ENCODE data around the gene DTNBP1.

The DTNBP1 gene

DNA sequence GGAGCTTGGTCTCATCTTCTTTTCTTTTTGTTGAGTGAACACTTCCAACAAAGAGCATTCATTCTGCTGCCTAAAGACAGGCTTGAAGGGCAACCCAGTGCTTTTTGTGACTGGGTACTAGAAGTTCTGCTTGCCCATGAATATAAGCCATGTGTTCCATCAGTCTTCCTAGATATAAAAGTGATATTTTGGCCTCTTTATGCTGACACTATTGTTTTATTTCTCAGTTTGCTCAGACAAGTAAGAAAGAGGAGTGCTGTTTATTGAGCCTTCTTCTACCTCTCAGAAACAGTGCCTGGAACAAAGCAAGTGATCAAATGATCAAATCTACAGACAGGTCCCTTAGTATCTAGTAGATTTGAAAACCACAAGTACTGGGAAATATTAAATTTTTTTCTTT, 2.4 kb upstream of the DTNBP1 start:
- peaks cover 7% of the 10 kb centered on the region for H3K36me3 Mint-ChIP-seq (ENCODE audit: low read depth)
- peaks cover 28% of the 10 kb centered on the region for H3K27me3 Mint-ChIP-seq (ENCODE audit: low read depth, poor library complexity)
- H3K27ac Mint-ChIP-seq: no peak overlapping the region
- TF ChIP-seq, protein P1, sequence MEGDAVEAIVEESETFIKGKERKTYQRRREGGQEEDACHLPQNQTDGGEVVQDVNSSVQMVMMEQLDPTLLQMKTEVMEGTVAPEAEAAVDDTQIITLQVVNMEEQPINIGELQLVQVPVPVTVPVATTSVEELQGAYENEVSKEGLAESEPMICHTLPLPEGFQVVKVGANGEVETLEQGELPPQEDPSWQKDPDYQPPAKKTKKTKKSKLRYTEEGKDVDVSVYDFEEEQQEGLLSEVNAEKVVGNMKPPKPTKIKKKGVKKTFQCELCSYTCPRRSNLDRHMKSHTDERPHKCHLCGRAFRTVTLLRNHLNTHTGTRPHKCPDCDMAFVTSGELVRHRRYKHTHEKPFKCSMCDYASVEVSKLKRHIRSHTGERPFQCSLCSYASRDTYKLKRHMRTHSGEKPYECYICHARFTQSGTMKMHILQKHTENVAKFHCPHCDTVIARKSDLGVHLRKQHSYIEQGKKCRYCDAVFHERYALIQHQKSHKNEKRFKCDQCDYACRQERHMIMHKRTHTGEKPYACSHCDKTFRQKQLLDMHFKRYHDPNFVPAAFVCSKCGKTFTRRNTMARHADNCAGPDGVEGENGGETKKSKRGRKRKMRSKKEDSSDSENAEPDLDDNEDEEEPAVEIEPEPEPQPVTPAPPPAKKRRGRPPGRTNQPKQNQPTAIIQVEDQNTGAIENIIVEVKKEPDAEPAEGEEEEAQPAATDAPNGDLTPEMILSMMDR (IDR thresholded peaks at IDR 0.05): no peak
- H3K4me1 Mint-ChIP-seq: peaks cover 34% of the 10 kb centered on the region
- DNase-seq: no peak
- no peaks in the 10 kb centered on the region for H3K9me3 Mint-ChIP-seq
- H3K4me3 Mint-ChIP-seq: no peak overlapping the region

DNA sequence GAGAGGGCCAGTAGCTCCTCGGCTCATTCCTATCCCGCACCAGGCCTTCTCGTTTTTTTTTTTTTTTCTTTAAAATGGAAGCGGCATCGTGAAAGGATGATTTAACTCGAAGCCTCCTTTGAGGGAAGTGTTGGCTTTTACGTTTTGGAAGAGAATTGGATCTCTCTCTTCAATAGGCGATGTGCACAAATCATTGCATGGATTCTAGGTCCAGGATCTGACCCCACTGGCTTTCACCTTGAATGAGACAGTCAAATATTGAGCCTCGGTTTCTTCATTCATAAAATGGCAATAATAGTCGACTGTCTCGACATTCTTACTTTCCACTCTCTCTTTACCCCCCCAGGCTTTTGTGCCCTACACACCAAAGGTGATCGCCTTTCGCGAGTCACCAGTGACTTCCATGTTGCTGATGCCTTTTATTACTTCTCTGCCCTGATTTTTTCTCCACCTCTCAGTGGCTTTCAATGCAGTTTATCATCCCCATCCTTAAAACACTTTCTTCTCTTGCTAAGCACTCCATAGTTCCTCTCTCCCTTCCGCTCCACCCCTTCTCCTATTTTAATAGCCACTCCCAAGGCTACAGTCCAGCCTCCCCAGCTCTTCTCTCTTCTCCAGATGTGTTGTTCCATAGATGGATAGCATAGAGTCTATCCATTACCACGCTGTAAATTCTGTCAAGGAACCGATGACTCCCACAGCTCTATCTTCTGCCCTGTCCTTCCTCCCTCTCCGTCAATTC, 473 bp upstream of the DTNBP1 start:
- Mint-ChIP-seq H3K9me3 (no peaks in the 10 kb centered on the region), H3K27me3 (ENCODE audit: low read depth, poor library complexity) (peaks cover 14% of the 10 kb centered on the region), H3K27ac (no peak overlapping the region), H3K4me1 (peaks cover 31% of the 10 kb centered on the region), H3K4me3 (peak overlapping the region; percentile 77), H3K36me3 (ENCODE audit: low read depth) (peaks cover 10% of the 10 kb centered on the region)
- TF ChIP-seq, protein P1 (IDR thresholded peaks at IDR 0.05): no peak
- DNase-seq: no peak

DNA sequence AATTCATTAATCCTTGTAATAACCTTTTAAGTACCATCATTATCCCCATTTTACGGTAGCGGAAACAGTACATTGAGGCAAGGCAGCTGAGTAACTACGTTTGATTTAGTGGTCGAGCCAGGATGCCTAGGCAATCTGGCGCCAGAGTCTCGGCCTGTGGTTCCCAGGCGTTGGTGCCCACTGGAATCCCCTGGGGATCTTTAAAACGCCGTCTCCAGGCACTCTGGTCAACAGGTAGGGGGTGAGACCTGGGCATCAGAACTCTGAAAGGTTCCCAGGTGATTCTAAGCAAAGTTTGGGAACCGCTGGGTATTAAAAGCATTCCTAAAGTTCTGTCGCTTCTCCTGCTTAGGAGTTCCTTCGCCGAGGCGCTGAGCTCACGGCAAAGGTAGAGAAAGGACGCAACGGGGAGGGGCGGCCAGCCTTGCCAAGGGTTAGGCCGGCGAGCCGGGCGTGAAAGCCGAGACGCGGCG, 939 bp downstream of the DTNBP1 start:
- TF ChIP-seq, protein P1 (IDR thresholded peaks at IDR 0.05): no peak
- DNase-seq: no peak
- peaks cover 8% of the 10 kb centered on the region for H3K27me3 Mint-ChIP-seq (ENCODE audit: low read depth, poor library complexity)
- peaks cover 35% of the 10 kb centered on the region for H3K4me1 Mint-ChIP-seq
- peak overlapping the region; percentile 83 for H3K4me3 Mint-ChIP-seq
- H3K27ac Mint-ChIP-seq: no peak overlapping the region
- peaks cover 10% of the 10 kb centered on the region for H3K36me3 Mint-ChIP-seq (ENCODE audit: low read depth)
- no peaks in the 10 kb centered on the region for H3K9me3 Mint-ChIP-seq

DNA sequence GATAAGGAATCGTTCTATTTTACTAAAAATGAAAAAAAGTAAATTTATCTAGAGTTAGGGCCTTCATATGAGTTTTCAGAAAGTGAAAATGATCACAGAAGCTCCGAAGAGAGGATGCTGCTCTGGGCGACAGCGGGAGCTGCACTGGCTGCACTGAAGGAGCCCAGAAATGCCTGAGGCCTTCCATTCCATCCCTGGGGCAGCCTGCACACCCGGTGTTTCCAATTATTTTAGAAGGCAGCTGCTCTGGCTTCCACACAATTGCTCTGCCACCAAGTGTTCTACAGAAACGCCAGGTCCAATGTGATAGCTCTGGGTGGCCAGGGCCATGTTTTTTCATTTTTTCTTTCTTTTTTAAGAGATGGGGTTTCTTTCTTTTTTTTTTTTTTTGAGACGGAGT, 3.6 kb downstream of the DTNBP1 start:
- H3K27ac Mint-ChIP-seq: no peak overlapping the region
- peaks cover 34% of the 10 kb centered on the region for H3K4me1 Mint-ChIP-seq
- H3K36me3 Mint-ChIP-seq (ENCODE audit: low read depth): peaks cover 10% of the 10 kb centered on the region
- no peak for DNase-seq
- no peak overlapping the region for H3K4me3 Mint-ChIP-seq
- H3K9me3 Mint-ChIP-seq: no peaks in the 10 kb centered on the region
- TF ChIP-seq, protein P1 (IDR thresholded peaks at IDR 0.05): no peak
- peaks cover 8% of the 10 kb centered on the region for H3K27me3 Mint-ChIP-seq (ENCODE audit: low read depth, poor library complexity)

DNA sequence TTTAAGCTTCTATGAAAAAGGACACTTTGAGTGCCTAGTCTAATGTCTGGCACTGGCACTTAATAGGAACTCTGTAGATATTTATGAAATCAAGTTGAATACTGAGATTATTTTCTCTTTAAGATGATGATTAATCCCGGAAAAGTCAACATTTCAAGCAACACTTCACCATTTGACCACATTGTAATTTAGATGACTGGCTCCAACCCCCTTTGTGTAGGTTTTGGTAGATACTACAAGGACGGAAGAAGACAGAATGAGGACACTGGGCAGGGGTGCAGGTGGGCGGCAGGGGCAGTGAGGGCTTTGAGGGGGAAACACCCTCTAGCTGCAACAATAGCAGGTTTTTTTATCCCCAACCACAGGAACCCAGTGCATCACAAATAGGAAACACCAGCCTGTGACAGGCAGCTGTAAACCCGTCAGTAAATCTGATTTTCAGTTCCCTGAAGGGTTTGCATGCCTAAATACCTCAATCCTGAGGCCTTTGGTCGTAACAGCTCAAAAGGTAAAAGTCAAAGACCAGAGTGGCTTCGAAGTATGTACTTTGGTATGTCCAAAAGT, 4.6 kb downstream of the DTNBP1 start:
- Mint-ChIP-seq H3K27me3 (ENCODE audit: low read depth, poor library complexity) (peaks cover 2% of the 10 kb centered on the region), H3K9me3 (no peaks in the 10 kb centered on the region), H3K27ac (no peak overlapping the region), H3K4me3 (no peak overlapping the region), H3K36me3 (ENCODE audit: low read depth) (peaks cover 10% of the 10 kb centered on the region), H3K4me1 (peaks cover 25% of the 10 kb centered on the region)
- TF ChIP-seq, protein P1 (IDR thresholded peaks at IDR 0.05): no peak
- no peak for DNase-seq

DNA sequence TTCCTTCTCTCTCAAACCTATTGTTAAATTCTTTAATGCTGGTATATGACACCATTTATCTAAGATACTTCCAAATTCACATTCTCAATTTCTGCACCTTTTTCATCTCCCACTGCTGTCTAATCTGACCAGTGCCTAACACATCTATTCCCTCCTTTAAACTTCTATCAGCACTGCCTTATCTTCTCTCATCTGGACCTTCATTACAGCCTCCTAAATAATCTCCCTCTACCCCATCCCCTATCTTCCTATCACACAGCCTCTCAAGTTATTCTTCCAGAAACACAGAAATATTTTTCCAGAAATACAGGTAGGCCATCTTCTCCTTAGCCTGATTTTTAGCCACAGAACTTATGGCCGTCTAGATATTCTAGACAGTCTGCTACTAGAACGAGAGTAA, 5.5 kb downstream of the DTNBP1 start:
- H3K4me3 Mint-ChIP-seq: no peak overlapping the region
- no peak for DNase-seq
- TF ChIP-seq, protein P1 (IDR thresholded peaks at IDR 0.05): no peak

More for the DNA sequence above, 5.5 kb downstream of the DTNBP1 start:
- Mint-ChIP-seq H3K4me1 (peaks cover 22% of the 10 kb centered on the region), H3K9me3 (no peaks in the 10 kb centered on the region), H3K27me3 (ENCODE audit: low read depth, poor library complexity) (no peaks in the 10 kb centered on the region), H3K36me3 (ENCODE audit: low read depth) (peaks cover 10% of the 10 kb centered on the region), H3K27ac (no peak overlapping the region)

All from nephron progenitor cell (in vitro differentiated cells).